HepG2 (cell line): ENCODE results near the gene SYTL1. TPM values are rescaled to one million over a fixed set of nuclear protein-coding genes. Genes with fewer than 3 reads are reported as not detected.

ENCODE experiments used
- ATAC-seq: fragments of 200-7000 bp; cut with Tn5 transposase; 3 replicates; pipeline ENCODE4 v1.9.1; 2020; ENCODE audit warnings: mild to moderate bottlenecking, moderate library complexity
- BruUV-seq: library from RNA; stranded (reverse); fragments of 400-500 nt; replicated peaks from 2 replicates; lab custom pipeline; 2021; lab: Mats Ljungman, UMichigan
- CTCF ChIA-PET: fragments of 300-600 bp; formaldehyde crosslinking; extraction: SDS; loops from one replicate; lab custom pipeline; 2021; ENCODE audit warnings: low total read pairs, inconsistent platforms, low intra/inter-chr PET ratio; lab: Yijun Ruan, JAX
- POLR2A ChIA-PET: fragments of 350-600 bp; sonication (Branson Sonifier 250); formaldehyde crosslinking; loops from one replicate; lab custom pipeline; 2020; ENCODE audit warnings: antibody characterized with exemption, inconsistent platforms; lab: Yijun Ruan, JAX
- DNase-seq: peaks from one replicate; pipeline ENCODE4 v3.0.0-alpha.2; 2015; ENCODE audit warnings: low spot score
- FAIRE-seq: peaks from 3 replicates; lab custom pipeline; 2011; peaks lifted over from hg19 to GRCh38; lab: Jason Lieb, UNC
- H2AFZ ChIP-seq: one replicate; pipeline ENCODE4 v1.6.1; 2011; ENCODE audit warnings: low read length, inconsistent platforms
- H3K27ac ChIP-seq: fragments of 300-600 bp; 3 replicates; pipeline ENCODE4 v1.8.0; 2011; ENCODE audit warnings: mixed run types, mild to moderate bottlenecking, mixed read lengths, low read length, inconsistent platforms; ENCODE audit not compliant: insufficient read depth; ENCODE audit errors: extremely low read length
- H3K27me3 ChIP-seq, 2 experiments: fragments of 200-600 bp in 1 of 2; 2 replicates in 1 of 2; 3 replicates in 1 of 2; pipeline versions ENCODE4 v1.6.0 to v1.8.0; 2011; ENCODE audit warnings: low read length in 2 of 2, mild to moderate bottlenecking in 2 of 2, moderate library complexity in 2 of 2, inconsistent platforms in 1 of 2; ENCODE audit not compliant: insufficient read depth in 2 of 2, control insufficient read depth in 1 of 2
- H3K36me3 ChIP-seq, 2 experiments: fragments of 200-600 bp in 1 of 2; replicated peaks in 1 of 2; 2 replicates in 1 of 2; 3 replicates in 1 of 2; pipeline versions ENCODE4 v1.5.1 to v1.8.0; 2011; ENCODE audit warnings: low read length in 2 of 2, inconsistent platforms in 1 of 2; ENCODE audit not compliant: insufficient read depth in 2 of 2, control insufficient read depth in 1 of 2
- H3K4me1 ChIP-seq: 2 replicates; pipeline ENCODE4 v1.5.1; 2012; ENCODE audit warnings: low read length, inconsistent platforms; ENCODE audit not compliant: insufficient read depth
- H3K4me2 ChIP-seq: 2 replicates; pipeline ENCODE4 v1.6.0; 2011; ENCODE audit warnings: low read depth, low read length, inconsistent platforms
- H3K4me3 ChIP-seq, 3 experiments: fragments of 200-600 bp in 1 of 3; sonication (generic), shearing (Covaris generic) in 1 of 3; replicated peaks in 1 of 3; 2 replicates each; pipeline ENCODE4 v1.5.1; 2011 to 2016; ENCODE audit warnings: low read length in 3 of 3, inconsistent platforms in 2 of 3, low read depth in 2 of 3, mild to moderate bottlenecking in 2 of 3, control low read depth in 1 of 3, mixed read lengths in 1 of 3; ENCODE audit not compliant: insufficient read depth in 1 of 3
- H3K79me2 ChIP-seq: one replicate; pipeline ENCODE4 v1.6.1; 2011; ENCODE audit warnings: low read length, inconsistent platforms; ENCODE audit not compliant: insufficient read depth
- H3K9ac ChIP-seq: 2 replicates; pipeline ENCODE4 v1.6.0; 2011; ENCODE audit warnings: mild to moderate bottlenecking, low read depth, low read length, inconsistent platforms; ENCODE audit not compliant: insufficient read depth
- H3K9me3 ChIP-seq: 2 replicates; pipeline ENCODE4 v1.5.1; 2012; ENCODE audit warnings: mild to moderate bottlenecking, low read length
- H4K20me1 ChIP-seq: 2 replicates; pipeline ENCODE4 v1.6.0; 2011; ENCODE audit warnings: inconsistent platforms, mild to moderate bottlenecking, low read length, moderate library complexity; ENCODE audit not compliant: insufficient read depth
- AFF4 ChIP-seq: sonication (generic); formaldehyde crosslinking; IDR thresholded peaks from 2 replicates; pipeline ENCODE4 v1.4.0; 2020; ENCODE audit warnings: missing genetic modification reagents
- DMAP1 ChIP-seq: IDR thresholded peaks from 2 replicates; pipeline ENCODE4 v1.6.1; 2016
- FOSL2 ChIP-seq: sonication (generic); formaldehyde crosslinking; IDR thresholded peaks from 2 replicates; pipeline ENCODE4 v1.4.0; 2020; ENCODE audit warnings: missing genetic modification reagents
- FOXP4 ChIP-seq: sonication (generic); formaldehyde crosslinking; IDR thresholded peaks from 2 replicates; pipeline ENCODE4 v1.4.0; 2020; ENCODE audit warnings: missing genetic modification reagents
- HDAC2 ChIP-seq: sonication (generic); formaldehyde crosslinking; IDR thresholded peaks from 2 replicates; pipeline ENCODE4 v1.4.0; 2020; ENCODE audit warnings: missing genetic modification reagents
- JUN ChIP-seq: sonication (generic); formaldehyde crosslinking; IDR thresholded peaks from 2 replicates; pipeline ENCODE4 v1.4.0; 2020; ENCODE audit warnings: mild to moderate bottlenecking, missing genetic modification reagents
- NCOA1 ChIP-seq: sonication (generic); formaldehyde crosslinking; IDR thresholded peaks from 2 replicates; pipeline ENCODE4 v1.9.0; 2021; ENCODE audit warnings: missing genetic modification reagents
- RAD21 ChIP-seq: fragments of 450-650 bp; formaldehyde crosslinking; IDR thresholded peaks from 2 replicates; pipeline ENCODE4 v1.5.0; 2020; ENCODE audit warnings: mild to moderate bottlenecking
- TAF1 ChIP-seq: sonication (generic); formaldehyde crosslinking; IDR thresholded peaks from 2 replicates; pipeline ENCODE4 v1.4.0; 2020; ENCODE audit warnings: missing genetic modification reagents
- TBX3 ChIP-seq: fragments of 450-650 bp; IDR thresholded peaks from 2 replicates; pipeline ENCODE4 v1.6.1; 2017; ENCODE audit warnings: antibody characterized with exemption, mild to moderate bottlenecking, inconsistent platforms, borderline replicate concordance
- U2AF2 ChIP-seq: fragments of 200-400 bp; formaldehyde crosslinking; IDR thresholded peaks from 2 replicates; pipeline ENCODE4 v1.6.1; 2017; ENCODE audit warnings: low read depth, mild to moderate bottlenecking, low read length
- ZC3H13 ChIP-seq: sonication (generic); formaldehyde crosslinking; IDR thresholded peaks from 2 replicates; pipeline ENCODE4 v1.8.1; 2023; ENCODE audit warnings: mild to moderate bottlenecking, missing genetic modification reagents, moderate library complexity
- ZNF20 ChIP-seq: sonication (generic); formaldehyde crosslinking; IDR thresholded peaks from 2 replicates; pipeline ENCODE4 v1.4.0; 2020; ENCODE audit warnings: mild to moderate bottlenecking, moderate library complexity, missing genetic modification reagents
- WGBS: methylation state at CpG from one replicate; pipeline ENCODE4 v1.1.6; 2017; ENCODE audit warnings: low lambda C conversion rate; 5-methylcytosine and 5-hydroxymethylcytosine counted together
- in situ Hi-C: cut with HindIII; loops from 2 replicates; pipeline ENCODE4 v1.10.0; 2017; ENCODE audit warnings: low pct_unique_long_range_greater_than_20kb; ENCODE audit not compliant: extremely low pct_ligation_motif_present
- intact Hi-C: fragments of 100-400 bp; cut with micrococcal nuclease; formaldehyde crosslinking; loops from one replicate; pipeline ENCODE4 v1.10.0; 2022; ENCODE audit not compliant: unreplicated experiment
- polyA plus RNA-seq, 8 experiments: library from polyadenylated mRNA; depleted of rRNA in 3 of 8; stranded (reverse) in 7 of 8; unstranded in 1 of 8; fragments of >200 nt; fragmentation: Illumina TruSeq in 4 of 8; extraction: Trizol in 4 of 8; gene quantifications; 2 replicates each; pipeline versions ENCODE4 v1.2.1 to v1.2.3, GENCODE V29; 2011 to 2016; ENCODE audit warnings: low read depth in 4 of 8, missing spikeins in 1 of 8, mixed read lengths in 1 of 8; ENCODE audit not compliant: insufficient read depth in 1 of 8
- total RNA-seq, 5 experiments: library from RNA; depleted of rRNA; stranded (reverse); fragments of >200 nt; fragmentation: Illumina TruSeq; extraction: Trizol; gene quantifications; 2 replicates each; pipeline ENCODE4 v1.2.3, GENCODE V29; 2016; ENCODE audit warnings: low read depth in 1 of 5
- TF ChIP-seq, protein P1 (sequence below): sonication (generic); formaldehyde crosslinking; IDR thresholded peaks from 2 replicates; pipeline ENCODE4 v1.8.1; 2022; ENCODE audit warnings: low read depth, mild to moderate bottlenecking, missing genetic modification reagents
- TF ChIP-seq, protein P2 (sequence below): sonication (generic); formaldehyde crosslinking; IDR thresholded peaks from 2 replicates; pipeline ENCODE4 v1.9.0; 2021; ENCODE audit warnings: missing genetic modification reagents, borderline replicate concordance

The SYTL1 gene
- total and polyA plus RNA-seq, 2 of the 13 experiments (the other 11 are each of a cell fraction or from before 2014, with no cell fraction given): 11.1 to 17.8 TPM

DNA sequence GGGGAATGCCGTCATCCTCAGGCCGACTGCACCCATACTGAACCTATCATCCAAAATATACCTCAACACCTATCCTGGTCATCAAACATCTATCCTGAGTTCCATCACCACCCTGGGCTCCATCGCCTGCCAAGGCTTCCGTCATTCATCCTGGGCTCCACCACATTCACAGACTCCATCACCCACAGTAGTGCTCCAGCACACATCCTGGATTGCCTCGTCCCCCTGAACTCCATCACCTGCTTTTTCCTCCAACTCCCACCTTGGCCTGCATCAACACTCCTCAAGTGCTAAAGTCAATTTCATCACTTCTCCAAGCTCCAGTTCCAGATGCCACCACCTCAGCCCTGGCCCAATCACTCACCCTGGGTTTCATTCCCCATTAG, 17.1 kb downstream of the SYTL1 start (continued):
- TF ChIP-seq, protein P1, sequence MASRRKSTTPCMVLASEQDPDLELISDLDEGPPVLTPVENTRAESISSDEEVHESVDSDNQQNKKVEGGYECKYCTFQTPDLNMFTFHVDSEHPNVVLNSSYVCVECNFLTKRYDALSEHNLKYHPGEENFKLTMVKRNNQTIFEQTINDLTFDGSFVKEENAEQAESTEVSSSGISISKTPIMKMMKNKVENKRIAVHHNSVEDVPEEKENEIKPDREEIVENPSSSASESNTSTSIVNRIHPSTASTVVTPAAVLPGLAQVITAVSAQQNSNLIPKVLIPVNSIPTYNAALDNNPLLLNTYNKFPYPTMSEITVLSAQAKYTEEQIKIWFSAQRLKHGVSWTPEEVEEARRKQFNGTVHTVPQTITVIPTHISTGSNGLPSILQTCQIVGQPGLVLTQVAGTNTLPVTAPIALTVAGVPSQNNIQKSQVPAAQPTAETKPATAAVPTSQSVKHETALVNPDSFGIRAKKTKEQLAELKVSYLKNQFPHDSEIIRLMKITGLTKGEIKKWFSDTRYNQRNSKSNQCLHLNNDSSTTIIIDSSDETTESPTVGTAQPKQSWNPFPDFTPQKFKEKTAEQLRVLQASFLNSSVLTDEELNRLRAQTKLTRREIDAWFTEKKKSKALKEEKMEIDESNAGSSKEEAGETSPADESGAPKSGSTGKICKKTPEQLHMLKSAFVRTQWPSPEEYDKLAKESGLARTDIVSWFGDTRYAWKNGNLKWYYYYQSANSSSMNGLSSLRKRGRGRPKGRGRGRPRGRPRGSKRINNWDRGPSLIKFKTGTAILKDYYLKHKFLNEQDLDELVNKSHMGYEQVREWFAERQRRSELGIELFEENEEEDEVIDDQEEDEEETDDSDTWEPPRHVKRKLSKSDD (CRISPR knock-in tag): no peak

- H2AFZ ChIP-seq: no peak overlapping the region
- TF ChIP-seq U2AF2: no peak
- TF ChIP-seq ZNF20: no peak
- TF ChIP-seq DMAP1 (CRISPR knock-in tag): no peak
- TF ChIP-seq ZC3H13 (CRISPR knock-in tag): no peak
- TF ChIP-seq TBX3: no peak
- TF ChIP-seq RAD21 (CRISPR knock-in tag): no peak
- no peak for TF ChIP-seq AFF4
- TF ChIP-seq NCOA1 (CRISPR knock-in tag): no peak
- TF ChIP-seq JUN (CRISPR knock-in tag): no peak
- no peak for TF ChIP-seq HDAC2
- no peak for TF ChIP-seq TAF1 (CRISPR knock-in tag)
- TF ChIP-seq, protein P2, sequence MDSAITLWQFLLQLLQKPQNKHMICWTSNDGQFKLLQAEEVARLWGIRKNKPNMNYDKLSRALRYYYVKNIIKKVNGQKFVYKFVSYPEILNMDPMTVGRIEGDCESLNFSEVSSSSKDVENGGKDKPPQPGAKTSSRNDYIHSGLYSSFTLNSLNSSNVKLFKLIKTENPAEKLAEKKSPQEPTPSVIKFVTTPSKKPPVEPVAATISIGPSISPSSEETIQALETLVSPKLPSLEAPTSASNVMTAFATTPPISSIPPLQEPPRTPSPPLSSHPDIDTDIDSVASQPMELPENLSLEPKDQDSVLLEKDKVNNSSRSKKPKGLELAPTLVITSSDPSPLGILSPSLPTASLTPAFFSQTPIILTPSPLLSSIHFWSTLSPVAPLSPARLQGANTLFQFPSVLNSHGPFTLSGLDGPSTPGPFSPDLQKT (CRISPR knock-in tag): no peak
- TF ChIP-seq FOSL2 (CRISPR knock-in tag): no peak
- no peak for TF ChIP-seq FOXP4 (CRISPR knock-in tag)
- H3K4me1 ChIP-seq: peaks cover 16% of the 10 kb centered on the region
- ChIA-PET CTCF (no interaction called here), POLR2A (no interaction called here)
- intact Hi-C loops: no loop called here
- 94% methylated on average over 8 of the region's 9 CpGs for WGBS
- H3K27ac ChIP-seq: no peak overlapping the region
- no peaks in the 10 kb centered on the region for H3K9me3 ChIP-seq
- no peak overlapping the region for H3K4me2 ChIP-seq
- 0 out of 5 replicates have a peak, but pooled peaks cover 0 to 2% of the 10 kb centered on the region in 2 experiments for H3K36me3 ChIP-seq
- no peak overlapping the region for H3K9ac ChIP-seq
- no peaks in the 10 kb centered on the region for H4K20me1 ChIP-seq
- no peaks in the 10 kb centered on the region for H3K27me3 ChIP-seq
- ATAC-seq (no peak), FAIRE-seq (no peak), DNase-seq (no peak)
- no peak overlapping the region for H3K4me3 ChIP-seq
- H3K79me2 ChIP-seq: no peaks in the 10 kb centered on the region
- no TSS peak for BruUV-seq
- in situ Hi-C loops: loop anchor here (5.0 kb wide), 1 partner anchor 33 kb away; the partner anchor contains the start of gene GPR3
These were observed 18.0 kb downstream of the SYTL1 start for GRCh38 chr1:27359822-27360158.
